Measurements from ENCODE around the gene LENG1.
"Not testable (repeated sequence)": the region's sequence is repeated elsewhere in the genome, so short reads cannot be mapped to it uniquely, and the experiment has no call there.

Gene LENG1

GRCh38 chr19:54159352-54160181 is at the start of gene LENG1:
Gene LENG1, minus strand, starts transcription at chr19:54159721. Its CDS starts 26 bp downstream, at chr19:54159695.
- TF ChIP-seq CTCF (IDR thresholded peaks at IDR 0.05; ENCODE audit: low read depth, low read length): no peak
- peak; percentile 53; the same call in 1 of the 2 replicates for TF ChIP-seq MYC (IDR thresholded peaks at IDR 0.05; ENCODE audit: low read depth, low read length)
- peak; percentile 28 for TF ChIP-seq MAX (IDR thresholded peaks at IDR 0.05; ENCODE audit: low read depth, low read length)
- peak; percentile 72 for TF ChIP-seq POLR2A (IDR thresholded peaks at IDR 0.05; ENCODE audit: extremely low read depth, insufficient read length)
- peak within 1 kb of the TSS; percentile 78 for H3K4me3 ChIP-seq (ENCODE audit: low read depth, low read length)
- peak; percentile 99 for DNase-seq (ENCODE audit: low read depth)

- DNase-seq (ENCODE audit: low read depth): no peak
- TF ChIP-seq POLR2A (IDR thresholded peaks at IDR 0.05; ENCODE audit: extremely low read depth, insufficient read length) (no peak), CTCF (IDR thresholded peaks at IDR 0.05; ENCODE audit: low read depth, low read length) (no peak), MAX (IDR thresholded peaks at IDR 0.05; ENCODE audit: low read depth, low read length) (no peak), MYC (IDR thresholded peaks at IDR 0.05; ENCODE audit: low read depth, low read length) (no peak)
- no peak overlapping the region for H3K4me3 ChIP-seq (ENCODE audit: low read depth, low read length)
Observed at GRCh38 chr19:54208784-54209057, 49.2 kb upstream of the LENG1 start.

GRCh38 chr19:54207983-54208783 is 48.7 kb upstream of the LENG1 start:
- DNase-seq (ENCODE audit: low read depth): peak; percentile 98
- no peak overlapping the region for H3K4me3 ChIP-seq (ENCODE audit: low read depth, low read length)
- TF ChIP-seq MYC (IDR thresholded peaks at IDR 0.05; ENCODE audit: low read depth, low read length) (peak; percentile 82; the same call in 1 of the 2 replicates), MAX (IDR thresholded peaks at IDR 0.05; ENCODE audit: low read depth, low read length) (peak; percentile 96), CTCF (IDR thresholded peaks at IDR 0.05; ENCODE audit: low read depth, low read length) (no peak), POLR2A (IDR thresholded peaks at IDR 0.05; ENCODE audit: extremely low read depth, insufficient read length) (no peak)

GRCh38 chr19:54207676-54207982 is 48.1 kb upstream of the LENG1 start:
- no peak for DNase-seq (ENCODE audit: low read depth)
- H3K4me3 ChIP-seq (ENCODE audit: low read depth, low read length): no peak overlapping the region
- TF ChIP-seq CTCF (IDR thresholded peaks at IDR 0.05; ENCODE audit: low read depth, low read length) (no peak), MYC (IDR thresholded peaks at IDR 0.05; ENCODE audit: low read depth, low read length) (no peak), MAX (IDR thresholded peaks at IDR 0.05; ENCODE audit: low read depth, low read length) (no peak), POLR2A (IDR thresholded peaks at IDR 0.05; ENCODE audit: extremely low read depth, insufficient read length) (no peak)

- not testable (repeated sequence) for DNase-seq (ENCODE audit: low read depth); H3K4me3 ChIP-seq (ENCODE audit: low read depth, low read length)
Observed at GRCh38 chr19:54207193-54207592, 47.7 kb upstream of the LENG1 start.

GRCh38 chr19:54206831-54207177 is 47.3 kb upstream of the LENG1 start:
- no peak overlapping the region for H3K4me3 ChIP-seq (ENCODE audit: low read depth, low read length)
- no peak for TF ChIP-seq CTCF (IDR thresholded peaks at IDR 0.05; ENCODE audit: low read depth, low read length)
- TF ChIP-seq POLR2A (IDR thresholded peaks at IDR 0.05; ENCODE audit: extremely low read depth, insufficient read length): no peak
- DNase-seq (ENCODE audit: low read depth): no peak
